ENCODE measurements around the gene AKAP12. TPM values are rescaled to one million over a fixed set of nuclear protein-coding genes. Genes with fewer than 3 reads are reported as not detected.

The AKAP12 gene
- total and polyA plus RNA-seq, 2 donors from 2014 or later: 10.2 to 84.6 TPM

GRCh38 chr6:151317103-151317994, 77.6 kb downstream of the AKAP12 start:
- H3K27me3 ChIP-seq (ENCODE audit: control insufficient read depth, insufficient read depth, low read length): no peaks in the 10 kb centered on the region
- intact Hi-C loops (cut with DNase I): no loop called here
- no peak for FAIRE-seq
- DNase-seq: peak in 2 of 5 donors; percentile 81 to 84
- H3K9ac ChIP-seq (ENCODE audit: low read length in 3 of 3): no peak overlapping the region
- no peaks in the 10 kb centered on the region for H3K9me3 ChIP-seq (ENCODE audit: control insufficient read depth in 2 of 3, insufficient read depth in 1 of 3, low read length in 3 of 3)
- H3K27ac ChIP-seq (ENCODE audit: low read depth in 2 of 2, low read length in 2 of 2): no peak overlapping the region
- no peak overlapping the region for H3K4me3 ChIP-seq (ENCODE audit: low read length in 3 of 3)
- TF ChIP-seq CTCF (IDR thresholded peaks at IDR 0.05; ENCODE audit: borderline replicate concordance, extremely low read depth, insufficient read depth): no peak
- peaks cover 0 to 4% (median 0%) of the 10 kb centered on the region in 3 donors for H3K4me1 ChIP-seq (ENCODE audit: control insufficient read depth in 2 of 3, insufficient read depth in 2 of 3, low read depth in 1 of 3, low read length in 3 of 3)
- H3K36me3 ChIP-seq (ENCODE audit: control insufficient read depth in 2 of 3, insufficient read depth in 3 of 3, low read length in 3 of 3): no peaks in the 10 kb centered on the region

- TF ChIP-seq CTCF (IDR thresholded peaks at IDR 0.05; ENCODE audit: borderline replicate concordance, extremely low read depth, insufficient read depth): no peak
- no peak for FAIRE-seq
- intact Hi-C loops (cut with DNase I): no loop called here
- no peak for DNase-seq
- no peaks in the 10 kb centered on the region for H3K36me3 ChIP-seq (ENCODE audit: control insufficient read depth in 2 of 3, insufficient read depth in 3 of 3, low read length in 3 of 3)
- no peak overlapping the region for H3K27ac ChIP-seq (ENCODE audit: low read depth in 2 of 2, low read length in 2 of 2)
- H3K4me3 ChIP-seq (ENCODE audit: low read length in 3 of 3): no peak overlapping the region
- peaks cover 0 to 3% (median 0%) of the 10 kb centered on the region in 3 donors for H3K4me1 ChIP-seq (ENCODE audit: control insufficient read depth in 2 of 3, insufficient read depth in 2 of 3, low read depth in 1 of 3, low read length in 3 of 3)
- H3K9me3 ChIP-seq (ENCODE audit: control insufficient read depth in 2 of 3, insufficient read depth in 1 of 3, low read length in 3 of 3): no peaks in the 10 kb centered on the region
- no peaks in the 10 kb centered on the region for H3K27me3 ChIP-seq (ENCODE audit: control insufficient read depth, insufficient read depth, low read length)
- no peak overlapping the region for H3K9ac ChIP-seq (ENCODE audit: low read length in 3 of 3)
Measured at GRCh38 chr6:151317995-151318365, 78.2 kb downstream of the AKAP12 start.

- H3K4me1 ChIP-seq (ENCODE audit: control insufficient read depth in 2 of 3, insufficient read depth in 2 of 3, low read depth in 1 of 3, low read length in 3 of 3): peaks cover 0 to 8% (median 7%) of the 10 kb centered on the region in 3 donors
- H3K9ac ChIP-seq (ENCODE audit: low read length in 3 of 3): no peak overlapping the region
- intact Hi-C loops (cut with DNase I): no loop called here
- H3K4me3 ChIP-seq (ENCODE audit: low read length in 3 of 3): no peak overlapping the region
- no peak overlapping the region for H3K27ac ChIP-seq (ENCODE audit: low read depth in 2 of 2, low read length in 2 of 2)
- no peaks in the 10 kb centered on the region for H3K9me3 ChIP-seq (ENCODE audit: control insufficient read depth in 2 of 3, insufficient read depth in 1 of 3, low read length in 3 of 3)
- no peak for TF ChIP-seq CTCF (IDR thresholded peaks at IDR 0.05; ENCODE audit: borderline replicate concordance, extremely low read depth, insufficient read depth)
- FAIRE-seq: no peak
- no peaks in the 10 kb centered on the region for H3K27me3 ChIP-seq (ENCODE audit: control insufficient read depth, insufficient read depth, low read length)
- DNase-seq: no peak
- no peaks in the 10 kb centered on the region for H3K36me3 ChIP-seq (ENCODE audit: control insufficient read depth in 2 of 3, insufficient read depth in 3 of 3, low read length in 3 of 3)
Measured at GRCh38 chr6:151320140-151320539, 80.4 kb downstream of the AKAP12 start.

Measured in kidney (tissue), 14 donors.